Panc1 (cell line): ENCODE data around the gene LAMB1.

Source experiments
- POLR2AphosphoS5 ChIP-seq: IDR thresholded peaks from 2 replicates; pipeline ENCODE4 v1.6.1; 2012; ENCODE audit warnings: mild to moderate bottlenecking, low read depth, low read length, moderate library complexity
- SIN3A ChIP-seq: IDR thresholded peaks from 2 replicates; pipeline ENCODE4 v1.6.1; 2012; ENCODE audit warnings: low read depth, mild to moderate bottlenecking, low read length, moderate library complexity, borderline replicate concordance; ENCODE audit not compliant: insufficient read depth
- TCF7L2 ChIP-seq: IDR thresholded peaks from 2 replicates; pipeline ENCODE4 v1.6.1; 2011; ENCODE audit warnings: mild to moderate bottlenecking, low read depth, low read length, inconsistent platforms
- TF ChIP-seq, protein P1 (sequence below): fragments of 450-650 bp; IDR thresholded peaks from 2 replicates; pipeline ENCODE4 v1.5.1; 2017; ENCODE audit warnings: mild to moderate bottlenecking
- TF ChIP-seq, protein P2 (sequence below), 2 experiments: IDR thresholded peaks; 2 replicates each; pipeline ENCODE4 v1.6.1; 2011 to 2012; ENCODE audit warnings: low read depth in 2 of 2, control low read depth in 1 of 2, low read length in 1 of 2, mild to moderate bottlenecking in 1 of 2, moderate library complexity in 1 of 2; ENCODE audit not compliant: insufficient read depth in 1 of 2

DNA sequence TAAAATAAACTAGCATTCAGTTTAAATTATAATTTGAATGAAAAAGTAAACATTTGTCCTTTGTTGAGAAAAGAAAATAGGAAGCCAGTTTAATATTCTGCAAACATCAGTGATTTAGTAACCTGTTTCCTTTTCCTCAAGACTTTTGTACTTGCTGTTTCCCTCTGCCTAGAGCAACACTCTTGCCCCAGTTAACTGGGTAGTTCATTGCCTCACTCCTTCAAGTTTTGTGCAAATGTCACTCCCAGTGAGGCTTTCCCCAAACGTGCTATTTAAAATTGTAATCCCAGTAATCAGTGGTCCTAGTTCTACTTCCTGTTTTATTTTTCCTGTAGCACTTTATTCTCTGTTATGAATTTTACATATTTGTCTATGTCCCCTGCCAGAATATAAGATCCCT is 88.1 kb downstream of the LAMB1 start:
- TF ChIP-seq, protein P1, sequence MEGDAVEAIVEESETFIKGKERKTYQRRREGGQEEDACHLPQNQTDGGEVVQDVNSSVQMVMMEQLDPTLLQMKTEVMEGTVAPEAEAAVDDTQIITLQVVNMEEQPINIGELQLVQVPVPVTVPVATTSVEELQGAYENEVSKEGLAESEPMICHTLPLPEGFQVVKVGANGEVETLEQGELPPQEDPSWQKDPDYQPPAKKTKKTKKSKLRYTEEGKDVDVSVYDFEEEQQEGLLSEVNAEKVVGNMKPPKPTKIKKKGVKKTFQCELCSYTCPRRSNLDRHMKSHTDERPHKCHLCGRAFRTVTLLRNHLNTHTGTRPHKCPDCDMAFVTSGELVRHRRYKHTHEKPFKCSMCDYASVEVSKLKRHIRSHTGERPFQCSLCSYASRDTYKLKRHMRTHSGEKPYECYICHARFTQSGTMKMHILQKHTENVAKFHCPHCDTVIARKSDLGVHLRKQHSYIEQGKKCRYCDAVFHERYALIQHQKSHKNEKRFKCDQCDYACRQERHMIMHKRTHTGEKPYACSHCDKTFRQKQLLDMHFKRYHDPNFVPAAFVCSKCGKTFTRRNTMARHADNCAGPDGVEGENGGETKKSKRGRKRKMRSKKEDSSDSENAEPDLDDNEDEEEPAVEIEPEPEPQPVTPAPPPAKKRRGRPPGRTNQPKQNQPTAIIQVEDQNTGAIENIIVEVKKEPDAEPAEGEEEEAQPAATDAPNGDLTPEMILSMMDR, result no peak
- TF ChIP-seq, protein P2, sequence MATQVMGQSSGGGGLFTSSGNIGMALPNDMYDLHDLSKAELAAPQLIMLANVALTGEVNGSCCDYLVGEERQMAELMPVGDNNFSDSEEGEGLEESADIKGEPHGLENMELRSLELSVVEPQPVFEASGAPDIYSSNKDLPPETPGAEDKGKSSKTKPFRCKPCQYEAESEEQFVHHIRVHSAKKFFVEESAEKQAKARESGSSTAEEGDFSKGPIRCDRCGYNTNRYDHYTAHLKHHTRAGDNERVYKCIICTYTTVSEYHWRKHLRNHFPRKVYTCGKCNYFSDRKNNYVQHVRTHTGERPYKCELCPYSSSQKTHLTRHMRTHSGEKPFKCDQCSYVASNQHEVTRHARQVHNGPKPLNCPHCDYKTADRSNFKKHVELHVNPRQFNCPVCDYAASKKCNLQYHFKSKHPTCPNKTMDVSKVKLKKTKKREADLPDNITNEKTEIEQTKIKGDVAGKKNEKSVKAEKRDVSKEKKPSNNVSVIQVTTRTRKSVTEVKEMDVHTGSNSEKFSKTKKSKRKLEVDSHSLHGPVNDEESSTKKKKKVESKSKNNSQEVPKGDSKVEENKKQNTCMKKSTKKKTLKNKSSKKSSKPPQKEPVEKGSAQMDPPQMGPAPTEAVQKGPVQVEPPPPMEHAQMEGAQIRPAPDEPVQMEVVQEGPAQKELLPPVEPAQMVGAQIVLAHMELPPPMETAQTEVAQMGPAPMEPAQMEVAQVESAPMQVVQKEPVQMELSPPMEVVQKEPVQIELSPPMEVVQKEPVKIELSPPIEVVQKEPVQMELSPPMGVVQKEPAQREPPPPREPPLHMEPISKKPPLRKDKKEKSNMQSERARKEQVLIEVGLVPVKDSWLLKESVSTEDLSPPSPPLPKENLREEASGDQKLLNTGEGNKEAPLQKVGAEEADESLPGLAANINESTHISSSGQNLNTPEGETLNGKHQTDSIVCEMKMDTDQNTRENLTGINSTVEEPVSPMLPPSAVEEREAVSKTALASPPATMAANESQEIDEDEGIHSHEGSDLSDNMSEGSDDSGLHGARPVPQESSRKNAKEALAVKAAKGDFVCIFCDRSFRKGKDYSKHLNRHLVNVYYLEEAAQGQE (IDR thresholded peaks at IDR 0.05; ENCODE audit: insufficient read depth in 1 of 2, low read depth in 2 of 2, low read length in 1 of 2), result no peak
- no peak for TF ChIP-seq POLR2AphosphoS5
- no peak for TF ChIP-seq TCF7L2
- no peak for TF ChIP-seq SIN3A
